Measurements from ENCODE around the gene NSUN7. TPM values are rescaled to one million over a fixed set of nuclear protein-coding genes. Genes with fewer than 3 reads are reported as not detected.
"Not testable (repeated sequence)": the region's sequence is repeated elsewhere in the genome, so short reads cannot be mapped to it uniquely, and the experiment has no call there.

Gene NSUN7
- total RNA-seq, 3 donors from 2014 or later (not counting 1 experiment from before 2014, with no cell fraction given) = 0.14 to 0.23 TPM; not detected in 1

DNA sequence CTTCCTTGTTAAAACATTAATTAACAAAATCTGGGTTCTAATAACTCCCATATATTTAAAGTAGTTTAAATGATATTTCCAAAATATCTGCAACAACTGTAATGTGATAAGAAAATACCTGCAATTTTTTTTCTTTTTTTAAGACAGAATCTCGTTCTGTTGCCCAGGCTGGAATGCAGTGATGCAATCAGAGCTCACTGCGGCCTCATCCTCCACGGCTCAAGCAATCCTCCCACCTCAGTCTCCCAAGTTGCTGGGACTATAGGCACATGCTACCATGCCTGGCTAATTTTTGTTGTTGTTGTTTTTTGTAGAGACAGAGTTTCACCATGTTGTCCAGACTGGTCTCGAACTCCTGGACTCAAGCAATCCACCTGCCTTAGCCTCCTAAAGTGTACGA lies 45.7 kb upstream of the NSUN7 start:
- H3K27ac Mint-ChIP-seq = no peak overlapping the region
- no peaks in the 10 kb centered on the region for H3K36me3 Mint-ChIP-seq
- H3K36me3 ChIP-seq (ENCODE audit: control insufficient read depth, insufficient read depth, low read length) = no peaks in the 10 kb centered on the region
- no peak for DNase-seq
- WGBS (ENCODE audit: insufficient coverage) = 94% methylated on average over 5 of the region's 5 CpGs
- H3K9me3 ChIP-seq (ENCODE audit: control insufficient read depth, insufficient read depth, low read length) = no peaks in the 10 kb centered on the region
- H3K27me3 ChIP-seq (ENCODE audit: control insufficient read depth, insufficient read depth, low read length) = no peaks in the 10 kb centered on the region
- peaks cover 0 to 3% of the 10 kb centered on the region in 2 donors for H3K27me3 Mint-ChIP-seq (ENCODE audit: low read depth in 2 of 2)
- intact Hi-C loops (cut with micrococcal nuclease) = no loop called here
- no peaks in the 10 kb centered on the region for H3K4me1 ChIP-seq (ENCODE audit: control insufficient read depth, insufficient read depth, low read length)
- no peak overlapping the region for H3K4me3 Mint-ChIP-seq
- H3K27ac ChIP-seq (ENCODE audit: low read length) = no peak overlapping the region
- H3K9me3 Mint-ChIP-seq = no peaks in the 10 kb centered on the region
- TF ChIP-seq, protein P1, sequence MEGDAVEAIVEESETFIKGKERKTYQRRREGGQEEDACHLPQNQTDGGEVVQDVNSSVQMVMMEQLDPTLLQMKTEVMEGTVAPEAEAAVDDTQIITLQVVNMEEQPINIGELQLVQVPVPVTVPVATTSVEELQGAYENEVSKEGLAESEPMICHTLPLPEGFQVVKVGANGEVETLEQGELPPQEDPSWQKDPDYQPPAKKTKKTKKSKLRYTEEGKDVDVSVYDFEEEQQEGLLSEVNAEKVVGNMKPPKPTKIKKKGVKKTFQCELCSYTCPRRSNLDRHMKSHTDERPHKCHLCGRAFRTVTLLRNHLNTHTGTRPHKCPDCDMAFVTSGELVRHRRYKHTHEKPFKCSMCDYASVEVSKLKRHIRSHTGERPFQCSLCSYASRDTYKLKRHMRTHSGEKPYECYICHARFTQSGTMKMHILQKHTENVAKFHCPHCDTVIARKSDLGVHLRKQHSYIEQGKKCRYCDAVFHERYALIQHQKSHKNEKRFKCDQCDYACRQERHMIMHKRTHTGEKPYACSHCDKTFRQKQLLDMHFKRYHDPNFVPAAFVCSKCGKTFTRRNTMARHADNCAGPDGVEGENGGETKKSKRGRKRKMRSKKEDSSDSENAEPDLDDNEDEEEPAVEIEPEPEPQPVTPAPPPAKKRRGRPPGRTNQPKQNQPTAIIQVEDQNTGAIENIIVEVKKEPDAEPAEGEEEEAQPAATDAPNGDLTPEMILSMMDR (IDR thresholded peaks at IDR 0.05) = no peak
- H3K4me1 Mint-ChIP-seq = no peaks in the 10 kb centered on the region
- no peak overlapping the region for H3K4me3 ChIP-seq (ENCODE audit: low read length)
- ATAC-seq = no peak

DNA sequence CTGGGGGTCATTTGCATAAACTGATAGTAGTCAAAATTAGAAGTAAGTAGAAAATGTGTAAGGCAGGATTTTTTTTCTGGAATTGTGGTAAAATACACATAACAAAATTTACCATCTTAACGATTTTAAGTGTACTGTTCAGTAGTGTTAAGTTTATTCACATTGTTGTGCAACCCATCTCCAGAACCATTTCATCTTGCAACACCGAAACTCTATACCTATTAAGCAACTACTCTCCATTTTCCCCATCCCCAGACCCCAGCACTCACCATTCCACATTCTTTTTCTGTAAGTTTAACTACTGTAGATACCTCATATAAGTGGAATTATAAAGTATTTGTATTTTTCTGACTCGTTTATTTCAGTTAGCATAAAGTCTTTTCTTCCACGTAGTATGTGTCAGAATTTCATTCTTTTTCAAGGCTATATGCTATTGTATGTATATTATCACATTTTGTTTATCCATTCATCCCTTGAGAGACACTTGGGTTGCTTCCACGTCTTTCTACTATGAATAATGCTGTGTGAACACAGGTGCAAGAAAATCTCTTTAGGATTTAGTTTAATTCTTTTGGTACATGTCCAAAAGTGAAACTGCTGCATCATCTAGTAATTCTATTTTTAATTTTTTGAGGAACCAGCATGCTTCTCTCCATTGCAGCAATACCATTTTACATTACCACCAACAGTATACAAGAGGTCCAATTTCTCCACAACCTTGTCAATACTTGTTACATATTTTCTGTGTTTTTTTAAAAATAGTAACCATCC lies 39.1 kb upstream of the NSUN7 start:
- Mint-ChIP-seq H3K27ac (no peak overlapping the region), H3K27me3 (ENCODE audit: low read depth in 2 of 2) (peaks cover 0 to 6% of the 10 kb centered on the region in 2 donors), H3K4me3 (no peak overlapping the region), H3K4me1 (no peaks in the 10 kb centered on the region), H3K9me3 (no peaks in the 10 kb centered on the region), H3K36me3 (no peaks in the 10 kb centered on the region)
- Histone ChIP-seq H3K4me3 (ENCODE audit: low read length) (no peak overlapping the region), H3K27me3 (ENCODE audit: control insufficient read depth, insufficient read depth, low read length) (no peaks in the 10 kb centered on the region), H3K9me3 (ENCODE audit: control insufficient read depth, insufficient read depth, low read length) (no peaks in the 10 kb centered on the region), H3K27ac (ENCODE audit: low read length) (peak overlapping the region; percentile 25), H3K36me3 (ENCODE audit: control insufficient read depth, insufficient read depth, low read length) (no peaks in the 10 kb centered on the region), H3K4me1 (ENCODE audit: control insufficient read depth, insufficient read depth, low read length) (no peaks in the 10 kb centered on the region)
- DNase-seq = no peak
- intact Hi-C loops (cut with micrococcal nuclease) = no loop called here
- TF ChIP-seq, protein P1 (IDR thresholded peaks at IDR 0.05) = no peak
- no peak for ATAC-seq
- WGBS (ENCODE audit: insufficient coverage) = 89% methylated on average over 1 of the region's 5 CpGs

DNA sequence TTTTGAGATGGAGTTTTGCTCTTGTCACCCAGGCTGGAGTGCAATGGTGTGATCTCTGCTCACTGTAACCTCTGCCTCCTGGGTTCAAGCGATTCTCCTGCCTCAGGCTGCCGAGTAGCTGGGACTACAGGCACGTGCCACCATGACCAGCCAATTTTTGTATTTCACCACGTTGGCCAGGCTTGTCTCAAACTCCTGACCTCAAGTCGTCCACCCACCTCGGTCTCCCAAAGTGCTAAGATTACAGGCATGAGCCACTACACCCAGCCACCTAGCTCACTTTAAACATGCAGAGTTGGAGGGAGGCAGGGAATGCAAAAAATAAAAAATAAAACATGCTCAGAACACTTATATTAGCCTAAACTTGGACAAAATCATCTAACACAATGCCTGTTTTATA lies 36.8 kb upstream of the NSUN7 start:
- DNase-seq; H3K27ac ChIP-seq (ENCODE audit: low read length); intact Hi-C loops (cut with micrococcal nuclease); H3K9me3 ChIP-seq (ENCODE audit: control insufficient read depth, insufficient read depth, low read length); H3K4me1 ChIP-seq (ENCODE audit: control insufficient read depth, insufficient read depth, low read length); H3K27me3 ChIP-seq (ENCODE audit: control insufficient read depth, insufficient read depth, low read length); H3K4me1 Mint-ChIP-seq; H3K4me3 ChIP-seq (ENCODE audit: low read length); H3K36me3 Mint-ChIP-seq; ATAC-seq; H3K9me3 Mint-ChIP-seq; H3K27me3 Mint-ChIP-seq (ENCODE audit: low read depth in 2 of 2); H3K36me3 ChIP-seq (ENCODE audit: control insufficient read depth, insufficient read depth, low read length); H3K4me3 Mint-ChIP-seq; H3K27ac Mint-ChIP-seq: not testable (repeated sequence)
- 88% methylated on average over 6 of the region's 6 CpGs for WGBS (ENCODE audit: insufficient coverage)

DNA sequence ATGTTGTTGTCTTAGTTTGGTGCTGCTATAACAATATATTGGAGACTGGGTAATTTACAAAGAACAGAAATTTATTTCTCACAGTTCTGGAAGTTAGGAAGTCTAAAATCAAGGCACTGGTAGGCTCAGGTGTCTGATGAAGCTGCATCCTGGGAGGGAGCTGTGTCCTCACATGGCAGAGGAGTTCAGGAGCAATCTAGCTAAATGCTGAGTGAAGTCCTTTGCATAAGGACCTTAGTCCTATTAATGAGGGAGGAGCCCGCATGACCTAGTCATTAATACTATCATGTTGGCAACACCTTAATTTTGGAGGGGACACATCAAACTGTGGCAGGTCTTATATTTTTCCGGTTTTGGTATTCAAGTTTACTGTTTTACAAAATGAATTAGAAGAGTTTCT lies 36.0 kb upstream of the NSUN7 start:
- Histone ChIP-seq H3K27ac (ENCODE audit: low read length) (no peak overlapping the region), H3K4me1 (ENCODE audit: control insufficient read depth, insufficient read depth, low read length) (no peaks in the 10 kb centered on the region), H3K9me3 (ENCODE audit: control insufficient read depth, insufficient read depth, low read length) (no peaks in the 10 kb centered on the region), H3K4me3 (ENCODE audit: low read length) (no peak overlapping the region), H3K27me3 (ENCODE audit: control insufficient read depth, insufficient read depth, low read length) (no peaks in the 10 kb centered on the region), H3K36me3 (ENCODE audit: control insufficient read depth, insufficient read depth, low read length) (no peaks in the 10 kb centered on the region)
- Mint-ChIP-seq H3K36me3 (no peaks in the 10 kb centered on the region), H3K4me3 (no peak overlapping the region), H3K27me3 (ENCODE audit: low read depth in 2 of 2) (peaks cover 0 to 3% of the 10 kb centered on the region in 2 donors), H3K27ac (no peak overlapping the region), H3K4me1 (no peaks in the 10 kb centered on the region), H3K9me3 (no peaks in the 10 kb centered on the region)
- TF ChIP-seq, protein P1 (IDR thresholded peaks at IDR 0.05) = no peak
- intact Hi-C loops (cut with micrococcal nuclease) = no loop called here
- no peak for ATAC-seq
- DNase-seq = no peak
- WGBS (ENCODE audit: insufficient coverage) = 100% methylated on average over 1 of the region's 2 CpGs
